ENCODE data around the gene ELOVL4.

ELOVL4 gene

GRCh38 chr6:79947191-79948186, at the start of gene ELOVL4:
ELOVL4 (minus strand) TSS chr6:79947553; CDS start chr6:79947279, 274 bp downstream.
- DNase-seq = peak; percentile 44

- no peak for DNase-seq
Measured at GRCh38 chr6:79993911-79994309, 46.6 kb upstream of the ELOVL4 start.

- no peak for DNase-seq
Measured at GRCh38 chr6:79993012-79993910, 45.9 kb upstream of the ELOVL4 start.

- no peak for DNase-seq
Measured at GRCh38 chr6:79989641-79990040, 42.3 kb upstream of the ELOVL4 start.

GRCh38 chr6:79985128-79985527, 37.8 kb upstream of the ELOVL4 start:
- DNase-seq = no peak

- DNase-seq = no peak
Measured at GRCh38 chr6:79984261-79984660, 36.9 kb upstream of the ELOVL4 start.

GRCh38 chr6:79981652-79982051, 34.3 kb upstream of the ELOVL4 start:
- no peak for DNase-seq

- no peak for DNase-seq
Measured at GRCh38 chr6:79971193-79971592, 23.8 kb upstream of the ELOVL4 start.

GRCh38 chr6:79969784-79970183, 22.4 kb upstream of the ELOVL4 start:
- DNase-seq = no peak

GRCh38 chr6:79967178-79967577, 19.8 kb upstream of the ELOVL4 start:
- DNase-seq = no peak

GRCh38 chr6:79964607-79965081, 17.3 kb upstream of the ELOVL4 start:
- DNase-seq = no peak

- no peak for DNase-seq
Measured at GRCh38 chr6:79954849-79955248, 7.5 kb upstream of the ELOVL4 start.

GRCh38 chr6:79949233-79949632, 1.9 kb upstream of the ELOVL4 start:
- DNase-seq = peak; percentile 30

GRCh38 chr6:79946272-79947190, 822 bp downstream of the ELOVL4 start:
- peak; percentile 19 for DNase-seq

GRCh38 chr6:79943133-79943532, 4.2 kb downstream of the ELOVL4 start:
- no peak for DNase-seq

- DNase-seq = no peak
Measured at GRCh38 chr6:79941489-79942151, 5.7 kb downstream of the ELOVL4 start.

GRCh38 chr6:79928478-79928998, 18.8 kb downstream of the ELOVL4 start:
- no peak for DNase-seq

GRCh38 chr6:79927758-79928157, 19.6 kb downstream of the ELOVL4 start:
- DNase-seq = no peak

GRCh38 chr6:79923270-79923669, 24.1 kb downstream of the ELOVL4 start:
- no peak for DNase-seq

GRCh38 chr6:79922018-79922417, 25.3 kb downstream of the ELOVL4 start:
- no peak for DNase-seq

GRCh38 chr6:79913369-79913768, 34.0 kb downstream of the ELOVL4 start:
- no peak for DNase-seq

Data from activated naive CD4-positive, alpha-beta T cell treated with anti-CD3 and anti-CD28 coated beads, Interleukin-2, amount 50 U/mL, for 16 hours (primary cell).